8988T (cell line): ENCODE measurements around the gene MS4A14.
"Not testable (repeated sequence)": the region's sequence is repeated elsewhere in the genome, so short reads cannot be mapped to it uniquely, and the experiment has no call there.

Experiments
- DNase-seq: peaks from one replicate; pipeline ENCODE4 v3.0.0; 2011

Gene MS4A14

DNA sequence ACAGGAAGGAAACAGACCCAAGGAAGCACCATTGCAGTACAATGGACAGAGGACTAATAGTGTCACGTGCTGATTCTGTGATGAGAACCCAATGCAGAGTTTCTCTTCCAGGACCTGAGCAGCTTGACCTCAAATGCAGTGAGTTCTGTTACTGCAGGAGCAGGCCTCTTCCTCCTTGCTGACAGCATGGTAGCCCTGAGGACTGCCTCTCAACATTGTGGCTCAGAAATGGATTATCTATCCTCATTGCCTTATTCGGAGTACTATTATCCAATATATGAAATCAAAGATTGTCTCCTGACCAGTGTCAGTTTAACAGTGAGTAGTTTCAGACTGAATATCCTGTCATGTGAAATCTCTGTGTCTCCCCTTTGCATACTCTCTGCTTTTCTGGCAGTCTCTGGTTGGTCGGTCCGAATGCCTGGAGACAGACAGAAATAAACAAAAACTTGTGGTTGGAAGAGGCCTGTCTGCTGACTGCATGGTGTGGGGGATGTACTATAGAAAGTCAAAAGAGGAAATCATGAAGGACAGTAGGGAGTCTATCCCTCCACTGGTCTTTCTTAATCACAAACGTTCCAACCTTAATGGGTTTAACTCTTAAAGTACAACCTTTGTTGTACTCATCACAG is 6.9 kb upstream of the MS4A14 start:
- no peak for DNase-seq

GRCh38 chr11:60390419-60390818 is 5.8 kb upstream of the MS4A14 start:
- DNase-seq, result no peak

- DNase-seq, result no peak
These were observed 3.9 kb upstream of the MS4A14 start for GRCh38 chr11:60392361-60392760.

GRCh38 chr11:60393016-60393415 is 3.2 kb upstream of the MS4A14 start:
- DNase-seq, result no peak

- DNase-seq, result no peak
These were observed 1.4 kb upstream of the MS4A14 start for GRCh38 chr11:60394666-60395380.

- DNase-seq, result no peak
These were observed 540 bp downstream of the MS4A14 start for GRCh38 chr11:60396799-60397198.

GRCh38 chr11:60420015-60420414 is 23.8 kb downstream of the MS4A14 start:
- no peak for DNase-seq

DNA sequence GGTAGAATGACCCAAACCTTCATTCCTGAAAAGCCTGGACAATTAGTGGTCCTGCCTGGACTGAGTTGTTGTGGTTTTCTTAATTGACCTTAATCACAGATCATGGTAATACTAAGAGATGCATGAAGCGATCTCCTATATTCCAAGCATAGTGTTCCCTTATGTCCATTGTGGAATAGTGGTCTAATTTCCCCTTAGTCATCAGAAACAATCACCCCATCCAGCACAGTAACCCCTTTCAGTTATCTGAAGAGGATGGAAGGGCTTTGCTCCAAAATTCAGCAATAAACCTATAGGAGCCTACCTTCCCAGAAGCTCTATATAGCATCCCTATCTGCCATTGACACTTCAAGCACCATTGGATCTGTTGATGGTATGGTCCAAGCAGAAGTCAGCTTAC is 26.4 kb downstream of the MS4A14 start:
- no peak for DNase-seq

GRCh38 chr11:60428517-60428916 is 32.3 kb downstream of the MS4A14 start:
- no peak for DNase-seq

DNA sequence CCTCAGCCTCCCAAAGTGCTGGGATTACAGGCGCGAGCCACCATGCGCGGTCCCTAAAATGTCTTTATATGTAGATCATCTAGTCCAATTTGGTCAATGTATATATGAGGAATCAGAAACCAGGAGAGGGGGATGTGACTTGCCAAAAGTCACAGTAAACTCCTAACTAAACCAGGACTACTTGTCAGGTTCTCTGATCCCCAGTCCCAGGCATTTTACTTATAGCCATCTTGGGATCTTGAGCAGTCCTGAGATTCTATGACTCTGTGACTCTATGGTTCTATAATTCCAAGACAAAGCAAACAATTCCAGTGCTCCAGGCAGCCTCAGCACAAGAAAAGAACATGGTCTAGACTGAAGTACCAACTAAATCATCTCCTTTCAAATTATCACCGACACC is 33.0 kb downstream of the MS4A14 start, which contains the start of gene MS4A5:
Gene MS4A5, plus strand, starts transcription at position 301 of the 400 bp plus-strand sequence. CDS start 103 bp downstream, outside the sequence.
- DNase-seq, result no peak

- DNase-seq, result no peak
These were observed 35.0 kb downstream of the MS4A14 start for GRCh38 chr11:60431251-60431650.

DNA sequence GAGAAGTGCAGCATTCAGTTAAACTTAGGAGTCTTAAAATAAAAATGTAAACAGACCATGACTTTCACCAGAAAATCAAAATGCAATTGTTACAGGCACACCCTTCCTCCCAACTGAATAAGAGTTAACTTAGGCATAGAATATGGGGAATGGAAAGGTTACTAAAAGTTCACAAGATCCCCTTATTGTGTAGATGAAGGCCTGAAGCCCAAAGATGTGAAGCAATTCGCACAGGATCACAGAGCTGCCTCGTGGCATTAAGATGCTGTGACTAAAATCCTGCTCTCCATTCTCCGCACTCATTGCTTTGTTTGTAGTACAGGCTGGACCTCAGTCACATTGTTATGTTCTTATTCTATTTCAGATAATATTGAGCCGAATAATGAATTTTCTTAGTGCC is 37.1 kb downstream of the MS4A14 start:
- no peak for DNase-seq

GRCh38 chr11:60447070-60447469 is 50.8 kb downstream of the MS4A14 start:
- DNase-seq, result no peak

DNA sequence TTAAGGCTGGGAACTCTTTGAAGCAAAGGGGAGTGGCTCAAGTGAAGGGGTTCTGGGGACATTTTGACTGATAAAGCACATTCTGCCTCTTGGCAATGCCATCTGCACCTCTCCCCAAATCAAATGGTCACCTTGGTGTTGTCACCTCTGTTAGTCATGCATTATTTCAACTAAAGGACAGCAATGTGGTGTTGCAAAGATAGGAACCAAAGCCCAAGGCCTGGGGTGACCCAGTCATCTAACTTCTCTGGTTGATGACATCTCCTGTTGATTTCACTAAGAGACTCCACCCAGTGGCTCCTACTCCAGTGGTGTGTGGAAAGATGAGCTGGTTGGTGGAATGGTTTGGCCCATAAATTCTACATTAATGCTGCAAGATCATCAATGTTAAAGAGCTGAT is 51.6 kb downstream of the MS4A14 start:
- DNase-seq, result no peak

DNA sequence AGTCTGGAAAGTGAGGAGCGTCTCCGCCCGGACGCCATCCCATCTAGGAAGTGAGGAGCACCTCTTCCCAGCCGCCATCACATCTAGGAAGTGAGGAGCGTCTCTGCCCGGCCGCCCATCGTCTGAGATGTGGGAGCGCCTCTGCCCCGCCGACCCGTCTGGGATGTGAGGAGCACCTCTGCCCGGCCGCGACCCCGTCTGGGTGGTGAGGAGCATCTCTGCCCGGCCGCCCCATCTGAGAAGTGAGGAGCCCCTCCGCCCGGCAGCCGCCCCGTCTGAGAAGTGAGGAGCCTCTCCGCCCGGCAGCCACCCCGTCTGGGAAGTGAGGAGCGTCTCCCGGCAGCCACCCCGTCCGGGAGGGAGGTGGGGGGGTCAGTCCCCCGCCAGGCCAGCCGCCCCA is 54.9 kb downstream of the MS4A14 start:
- DNase-seq, result not testable (repeated sequence)

- no peak for DNase-seq
These were observed 58.0 kb downstream of the MS4A14 start for GRCh38 chr11:60454212-60454611.

GRCh38 chr11:60455531-60456042 is 59.3 kb downstream of the MS4A14 start, which contains the start of gene MS4A1:
Gene MS4A1, plus strand, starts transcription at chr11:60455847. Its CDS starts 6,528 bp downstream, at chr11:60462375.
- no peak for DNase-seq

- no peak for DNase-seq
These were observed 61.3 kb downstream of the MS4A14 start for GRCh38 chr11:60457576-60457975.

- DNase-seq, result no peak
These were observed 63.1 kb downstream of the MS4A14 start for GRCh38 chr11:60459345-60459744.
